H9 (cell line): ENCODE results near the gene NT5DC3. TPM values are rescaled to one million over a fixed set of nuclear protein-coding genes. Genes with fewer than 3 reads are reported as not detected.
A peak's percentile ranks its signal among the peaks of the same experiment; 100 is the strongest.

Experiments
- DNase-seq: peaks from one replicate; pipeline ENCODE4 v3.0.0-alpha.2; 2017
- H2AFZ ChIP-seq: one replicate; pipeline ENCODE4 v1.6.1; 2013; ENCODE audit warnings: mild to moderate bottlenecking, low read length, control low read depth, moderate library complexity
- H2AK5ac ChIP-seq: 2 replicates; pipeline ENCODE4 v1.6.1; 2013; ENCODE audit warnings: low read length, control low read depth, mixed read lengths; ENCODE audit not compliant: insufficient read length
- H2BK120ac ChIP-seq: one replicate; pipeline ENCODE4 v1.6.1; 2013; ENCODE audit warnings: low read depth, mild to moderate bottlenecking, low read length, control low read depth, inconsistent platforms; ENCODE audit not compliant: poor library complexity, severe bottlenecking
- H2BK12ac ChIP-seq: 2 replicates; pipeline ENCODE4 v1.6.1; 2013; ENCODE audit warnings: low read length, control low read depth, mixed read lengths, low read depth; ENCODE audit not compliant: insufficient read length
- H2BK15ac ChIP-seq: 2 replicates; pipeline ENCODE4 v1.6.1; 2013; ENCODE audit warnings: low read depth, low read length, control low read depth
- H2BK20ac ChIP-seq: one replicate; pipeline ENCODE4 v1.6.1; 2013; ENCODE audit warnings: low read depth, mild to moderate bottlenecking, low read length, control low read depth, inconsistent platforms; ENCODE audit not compliant: poor library complexity, severe bottlenecking
- H2BK5ac ChIP-seq: 2 replicates; pipeline ENCODE4 v1.6.1; 2013; ENCODE audit warnings: low read length, control low read depth, mixed read lengths; ENCODE audit not compliant: insufficient read length
- H3K14ac ChIP-seq: 2 replicates; pipeline ENCODE4 v1.6.1; 2013; ENCODE audit warnings: low read length, control low read depth; ENCODE audit not compliant: insufficient read depth
- H3K18ac ChIP-seq: 2 replicates; pipeline ENCODE4 v1.6.1; 2013; ENCODE audit warnings: low read depth, mild to moderate bottlenecking, mixed read lengths, low read length, control low read depth; ENCODE audit not compliant: insufficient read length
- H3K23ac ChIP-seq: 2 replicates; pipeline ENCODE4 v1.6.1; 2013; ENCODE audit warnings: low read length, control low read depth, mixed read lengths, low read depth; ENCODE audit not compliant: insufficient read length
- H3K23me2 ChIP-seq: 2 replicates; pipeline ENCODE4 v1.6.1; 2013; ENCODE audit warnings: low read depth, mild to moderate bottlenecking, mixed read lengths, low read length, control low read depth; ENCODE audit not compliant: insufficient read length, poor library complexity, severe bottlenecking
- H3K27ac ChIP-seq: 2 replicates; pipeline ENCODE4 v1.5.1; 2013; ENCODE audit warnings: low read length, control low read depth, mixed read lengths, low read depth; ENCODE audit not compliant: insufficient read length
- H3K27me3 ChIP-seq: 2 replicates; pipeline ENCODE4 v1.6.1; 2013; ENCODE audit warnings: low read length, control low read depth, inconsistent platforms; ENCODE audit not compliant: insufficient read depth
- H3K4ac ChIP-seq: 2 replicates; pipeline ENCODE4 v1.6.1; 2013; ENCODE audit warnings: low read depth, mild to moderate bottlenecking, control low read depth, inconsistent platforms, low read length, moderate library complexity
- H3K4me1 ChIP-seq: 2 replicates; pipeline ENCODE4 v1.6.1; 2013; ENCODE audit warnings: low read length, control low read depth, inconsistent platforms; ENCODE audit not compliant: insufficient read depth
- H3K4me2 ChIP-seq: 2 replicates; pipeline ENCODE4 v1.6.1; 2013; ENCODE audit warnings: low read length, control low read depth, mixed read lengths; ENCODE audit not compliant: insufficient read length, insufficient read depth
- H3K56ac ChIP-seq: 2 replicates; pipeline ENCODE4 v1.6.1; 2013; ENCODE audit warnings: low read depth, mild to moderate bottlenecking, mixed read lengths, low read length, control low read depth; ENCODE audit not compliant: insufficient read length
- H3K79me1 ChIP-seq: 2 replicates; pipeline ENCODE4 v1.6.1; 2013; ENCODE audit warnings: low read depth, mild to moderate bottlenecking, moderate library complexity, low read length, control low read depth, inconsistent platforms; ENCODE audit not compliant: insufficient read depth, poor library complexity, severe bottlenecking
- H3K79me2 ChIP-seq: 2 replicates; pipeline ENCODE4 v1.6.1; 2013; ENCODE audit warnings: low read length, control low read depth, inconsistent platforms; ENCODE audit not compliant: insufficient read depth
- H3K9ac ChIP-seq: 2 replicates; pipeline ENCODE4 v1.6.1; 2013; ENCODE audit warnings: low read length, control low read depth, mixed read lengths; ENCODE audit not compliant: insufficient read length; ENCODE audit errors: extremely low read depth
- H3K9me3 ChIP-seq: one replicate; pipeline ENCODE4 v1.6.1; 2013; ENCODE audit warnings: low read depth, low read length, inconsistent platforms; ENCODE audit not compliant: control insufficient read depth
- H3T11ph ChIP-seq: one replicate; pipeline ENCODE4 v1.6.1; 2013; ENCODE audit warnings: mild to moderate bottlenecking, low read length, control low read depth, inconsistent platforms
- H4K20me1 ChIP-seq: one replicate; pipeline ENCODE4 v1.6.1; 2013; ENCODE audit not compliant: control insufficient read depth, insufficient read length, insufficient read depth
- H4K5ac ChIP-seq: 2 replicates; pipeline ENCODE4 v1.6.1; 2013; ENCODE audit warnings: low read depth, mild to moderate bottlenecking, mixed read lengths, low read length, control low read depth; ENCODE audit not compliant: insufficient read length
- H4K8ac ChIP-seq: replicated peaks from 2 replicates; pipeline ENCODE4 v1.6.1; 2013; ENCODE audit warnings: low read length, control low read depth, mixed read lengths, low read depth; ENCODE audit not compliant: insufficient read length
- H4K91ac ChIP-seq: 2 replicates; pipeline ENCODE4 v1.6.1; 2013; ENCODE audit warnings: low read depth, mild to moderate bottlenecking, moderate library complexity, mixed read lengths, low read length, control low read depth; ENCODE audit not compliant: insufficient read length
- H3K27ac Mint-ChIP-seq, 3 experiments: 2 replicates in 2 of 3; 3 replicates in 1 of 3; pipeline ENCODE4 v1.8.0; 2020 to 2021; ENCODE audit warnings: mixed read lengths in 3 of 3, mild to moderate bottlenecking in 1 of 3, moderate library complexity in 1 of 3
- H3K27me3 Mint-ChIP-seq: 2 replicates; pipeline ENCODE4 v1.8.0; 2021; ENCODE audit warnings: low read depth, mild to moderate bottlenecking, moderate library complexity, mixed read lengths
- H3K36me3 Mint-ChIP-seq, 3 experiments: 2 replicates in 2 of 3; 3 replicates in 1 of 3; pipeline ENCODE4 v1.8.0; 2020 to 2021; ENCODE audit warnings: low read depth in 3 of 3, mixed read lengths in 3 of 3; ENCODE audit not compliant: insufficient read depth in 1 of 3
- H3K4me1 Mint-ChIP-seq, 2 experiments: 2 replicates each; pipeline ENCODE4 v1.8.0; 2020; ENCODE audit warnings: mixed read lengths in 2 of 2
- H3K4me3 Mint-ChIP-seq, 2 experiments: 2 replicates in 1 of 2; 3 replicates in 1 of 2; pipeline ENCODE4 v1.8.0; 2020 to 2021; ENCODE audit warnings: mild to moderate bottlenecking in 2 of 2, mixed read lengths in 2 of 2, moderate library complexity in 1 of 2
- H3K9me3 Mint-ChIP-seq, 2 experiments: 2 replicates in 1 of 2; 3 replicates in 1 of 2; pipeline ENCODE4 v1.8.0; 2020; ENCODE audit warnings: mild to moderate bottlenecking in 2 of 2, mixed read lengths in 2 of 2, moderate library complexity in 1 of 2
- CTCF ChIP-seq: fragments of 200-600 bp; sonication (generic); conservative IDR thresholded peaks from 3 replicates; pipeline ENCODE4 v1.8.0; 2021; ENCODE audit warnings: antibody characterized with exemption, mild to moderate bottlenecking
- WGBS: extraction: QIAGEN DNeasy Blood & Tissue Kit; methylation state at CpG from one replicate; pipeline ENCODE4 v1.1.7; 2013; ENCODE audit warnings: missing lambda C conversion rate, low lambda C conversion rate, mixed read lengths; ENCODE audit not compliant: insufficient read length; ENCODE audit errors: extremely low coverage; 5-methylcytosine and 5-hydroxymethylcytosine counted together
- total RNA-seq: library from RNA; stranded (reverse); gene quantifications from 2 replicates; pipeline ENCODE4 v1.2.1, GENCODE V29; 2021

Gene NT5DC3
- total RNA-seq, 1 experiment from 2014 or later, result 13.6 TPM

DNA sequence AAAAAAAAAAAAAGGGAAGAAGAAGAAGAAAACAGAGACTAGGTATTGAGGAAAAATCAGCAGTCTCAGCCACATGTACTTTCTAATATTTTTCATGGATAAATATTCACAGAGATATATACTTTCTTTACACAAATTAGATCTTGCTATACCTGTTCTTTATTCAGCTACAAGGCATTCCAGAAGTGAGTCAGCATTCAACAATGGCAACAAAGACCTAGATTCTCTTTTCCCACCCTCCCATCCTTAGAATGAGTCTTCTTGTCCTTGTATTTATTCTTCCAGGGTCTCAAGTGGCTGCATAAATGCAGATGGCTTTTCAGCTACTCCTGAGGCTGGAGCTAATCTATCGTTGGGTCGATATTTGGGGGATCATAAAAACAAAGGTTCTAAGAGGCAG lies 93.0 kb downstream of the NT5DC3 start:
- TF ChIP-seq CTCF, result no peak
- Mint-ChIP-seq H3K4me1 (peaks cover 5% of the 10 kb centered on the region in 2 experiments), H3K36me3 (no peaks in the 10 kb centered on the region), H3K4me3 (no peak overlapping the region), H3K27me3 (peaks cover 4% of the 10 kb centered on the region), H3K27ac (no peak overlapping the region), H3K9me3 (no peaks in the 10 kb centered on the region)
- no peak overlapping the region for H2BK12ac ChIP-seq
- no peak overlapping the region for H3K18ac ChIP-seq
- H3K79me2 ChIP-seq, result no peaks in the 10 kb centered on the region
- H3K23me2 ChIP-seq, result no peaks in the 10 kb centered on the region
- no CpG with 5 or more reads among the region's 2 CpGs for WGBS
- no peak overlapping the region for H3K4me2 ChIP-seq
- H3K4ac ChIP-seq, result no peak overlapping the region
- H3K14ac ChIP-seq, result no peak overlapping the region
- H2BK20ac ChIP-seq, result no peak overlapping the region
- H3K4me1 ChIP-seq, result no peaks in the 10 kb centered on the region
- no peak overlapping the region for H4K91ac ChIP-seq
- H2AFZ ChIP-seq, result no peak overlapping the region
- H4K8ac ChIP-seq, result no peak overlapping the region
- DNase-seq, result no peak
- no peaks in the 10 kb centered on the region for H3K79me1 ChIP-seq
- no peak overlapping the region for H3T11ph ChIP-seq
- no peak overlapping the region for H3K56ac ChIP-seq
- no peak overlapping the region for H3K27ac ChIP-seq
- peak overlapping the region; percentile 8 for H3K9ac ChIP-seq
- no peak overlapping the region for H3K23ac ChIP-seq
- H2BK5ac ChIP-seq, result no peak overlapping the region
- H4K20me1 ChIP-seq, result no peaks in the 10 kb centered on the region
- H2BK120ac ChIP-seq, result no peak overlapping the region
- no peaks in the 10 kb centered on the region; the same call in 1 of the 2 replicates for H3K27me3 ChIP-seq
- no peak overlapping the region for H2AK5ac ChIP-seq
- H2BK15ac ChIP-seq, result no peak overlapping the region
- H4K5ac ChIP-seq, result no peak overlapping the region
- H3K9me3 ChIP-seq, result no peaks in the 10 kb centered on the region
